Transverse colon (tissue), 4 donors: ENCODE results near the gene RABL2A.
"Not testable (repeated sequence)": the region's sequence is repeated elsewhere in the genome, so short reads cannot be mapped to it uniquely, and the experiment has no call there.

ENCODE experiments used
- POLR2AphosphoS5 ChIP-seq, 3 donors: sonication (generic); formaldehyde crosslinking; IDR thresholded peaks; one replicate each; pipeline ENCODE4 v1.6.1; 2016; ENCODE audit warnings: antibody characterized with exemption in 3 of 3
- TF ChIP-seq, protein P1 (sequence below), 5 experiments: fragments of 200-600 bp in 3 of 5; fragments of 450-650 bp in 2 of 5; sonication (generic) in 3 of 5; IDR thresholded peaks; 1 replicate in 2 of 5; 2 replicates in 3 of 5; pipeline ENCODE4 v1.5.1; 2016 to 2017; ENCODE audit warnings: antibody characterized with exemption in 5 of 5, inconsistent platforms in 3 of 5, mild to moderate bottlenecking in 2 of 5, moderate library complexity in 1 of 5

DNA sequence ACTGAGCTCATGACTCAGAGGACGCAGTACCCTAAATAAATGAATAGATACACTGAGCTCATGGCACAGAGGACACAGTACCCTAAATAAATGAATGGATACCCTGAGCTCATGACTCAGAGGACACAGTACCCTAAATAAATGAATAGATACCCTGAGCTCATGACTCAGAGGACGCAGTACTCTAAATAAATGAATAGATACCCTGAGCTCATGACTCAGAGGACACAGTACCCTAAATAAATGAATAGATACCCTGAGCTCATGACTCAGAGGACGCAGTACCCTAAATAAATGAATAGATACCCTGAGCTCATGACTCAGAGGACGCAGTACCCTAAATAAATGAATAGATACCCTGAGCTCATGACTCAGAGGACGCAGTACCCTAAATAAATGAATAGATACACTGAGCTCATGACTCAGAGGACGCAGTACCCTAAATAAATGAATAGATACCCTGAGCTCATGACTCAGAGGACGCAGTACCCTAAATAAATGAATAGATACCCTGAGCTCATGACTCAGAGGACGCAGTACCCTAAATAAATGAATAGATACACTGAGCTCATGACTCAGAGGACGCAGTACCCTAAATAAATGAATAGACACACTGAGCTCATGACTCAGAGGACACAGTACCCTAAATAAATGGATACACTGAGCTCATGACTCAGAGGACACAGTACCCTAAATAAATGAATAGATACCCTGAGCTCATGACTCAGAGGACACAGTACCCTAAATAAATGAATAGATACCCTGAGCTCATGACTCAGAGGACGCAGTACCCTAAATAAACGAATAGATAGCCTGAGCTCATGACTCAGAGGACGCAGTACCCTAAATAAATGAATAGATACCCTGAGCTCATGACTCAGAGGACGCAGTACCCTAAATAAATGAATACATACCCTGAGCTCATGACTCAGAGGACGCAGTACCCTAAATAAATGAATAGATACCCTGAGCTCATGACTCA, 24.1 kb downstream of the RABL2A start:
- TF ChIP-seq, protein P1, sequence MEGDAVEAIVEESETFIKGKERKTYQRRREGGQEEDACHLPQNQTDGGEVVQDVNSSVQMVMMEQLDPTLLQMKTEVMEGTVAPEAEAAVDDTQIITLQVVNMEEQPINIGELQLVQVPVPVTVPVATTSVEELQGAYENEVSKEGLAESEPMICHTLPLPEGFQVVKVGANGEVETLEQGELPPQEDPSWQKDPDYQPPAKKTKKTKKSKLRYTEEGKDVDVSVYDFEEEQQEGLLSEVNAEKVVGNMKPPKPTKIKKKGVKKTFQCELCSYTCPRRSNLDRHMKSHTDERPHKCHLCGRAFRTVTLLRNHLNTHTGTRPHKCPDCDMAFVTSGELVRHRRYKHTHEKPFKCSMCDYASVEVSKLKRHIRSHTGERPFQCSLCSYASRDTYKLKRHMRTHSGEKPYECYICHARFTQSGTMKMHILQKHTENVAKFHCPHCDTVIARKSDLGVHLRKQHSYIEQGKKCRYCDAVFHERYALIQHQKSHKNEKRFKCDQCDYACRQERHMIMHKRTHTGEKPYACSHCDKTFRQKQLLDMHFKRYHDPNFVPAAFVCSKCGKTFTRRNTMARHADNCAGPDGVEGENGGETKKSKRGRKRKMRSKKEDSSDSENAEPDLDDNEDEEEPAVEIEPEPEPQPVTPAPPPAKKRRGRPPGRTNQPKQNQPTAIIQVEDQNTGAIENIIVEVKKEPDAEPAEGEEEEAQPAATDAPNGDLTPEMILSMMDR (IDR thresholded peaks at IDR 0.05) = not testable (repeated sequence)
- not testable (repeated sequence) for TF ChIP-seq POLR2AphosphoS5 (IDR thresholded peaks at IDR 0.05)
